K562 (cell line): ENCODE measurements around the gene CUEDC2. TPM values are rescaled to one million over a fixed set of nuclear protein-coding genes. Genes with fewer than 3 reads are reported as not detected.

ENCODE experiments used
- AFF1 ChIP-seq, 2 experiments: fragments of 450-650 bp; IDR thresholded peaks; 2 replicates each; pipeline ENCODE4 v1.6.1; 2018; ENCODE audit warnings: mild to moderate bottlenecking in 2 of 2, low read depth in 1 of 2; ENCODE audit not compliant: partially characterized antibody in 2 of 2
- E4F1 ChIP-seq: fragments of 250-450 bp; sonication (Bioruptor Pico); IDR thresholded peaks from 2 replicates; pipeline ENCODE4 v1.5.0; 2021; ENCODE audit warnings: mild to moderate bottlenecking, borderline replicate concordance
- HCFC1 ChIP-seq: IDR thresholded peaks from 2 replicates; pipeline ENCODE4 v1.6.1; 2012; ENCODE audit warnings: low read depth, low read length, improper control_type of control experiment
- HEY1 ChIP-seq: fragments of 250-450 bp; sonication (Bioruptor Pico); IDR thresholded peaks from 2 replicates; pipeline ENCODE4 v1.5.0; 2020; ENCODE audit warnings: mild to moderate bottlenecking, moderate library complexity, borderline replicate concordance
- ILF3 ChIP-seq: fragments of 450-650 bp; IDR thresholded peaks from 2 replicates; pipeline ENCODE4 v1.6.1; 2018; ENCODE audit warnings: antibody characterized with exemption, mild to moderate bottlenecking, moderate library complexity, borderline replicate concordance
- KDM5B ChIP-seq: fragments of 200-600 bp; sonication (generic); IDR thresholded peaks from 2 replicates; pipeline ENCODE4 v1.6.1; 2012; ENCODE audit warnings: low read depth, mild to moderate bottlenecking, moderate library complexity, low read length, control low read depth, inconsistent platforms; ENCODE audit not compliant: insufficient replicate concordance
- NCOA6 ChIP-seq: fragments of 450-650 bp; IDR thresholded peaks from 2 replicates; pipeline ENCODE4 v1.6.1; 2017; ENCODE audit warnings: mild to moderate bottlenecking
- NCOR1 ChIP-seq: fragments of 450-650 bp; IDR thresholded peaks from 2 replicates; pipeline ENCODE4 v1.6.1; 2016; ENCODE audit warnings: mild to moderate bottlenecking, moderate library complexity
- NRF1 ChIP-seq, 2 experiments: fragments of 450-650 bp; IDR thresholded peaks in 1 of 2; conservative IDR thresholded peaks in 1 of 2; 2 replicates each; pipeline ENCODE4 v1.6.1; 2014; ENCODE audit warnings: mild to moderate bottlenecking in 2 of 2
- POLR2G ChIP-seq: fragments of 200-400 bp; formaldehyde crosslinking; IDR thresholded peaks from 2 replicates; pipeline ENCODE4 v1.6.1; 2017; ENCODE audit warnings: low read depth, mild to moderate bottlenecking, antibody characterized with exemption, low read length, moderate library complexity
- RFX5 ChIP-seq: IDR thresholded peaks from 2 replicates; pipeline ENCODE4 v1.6.1; 2011; ENCODE audit warnings: low read depth, mild to moderate bottlenecking, improper control_type of control experiment, low read length
- RHOXF2B ChIP-seq: fragments of 250-450 bp; sonication (Bioruptor Pico); conservative IDR thresholded peaks from 2 replicates; pipeline ENCODE4 v1.5.1; 2021
- SMAD2 ChIP-seq: fragments of 150-350 bp; IDR thresholded peaks from 2 replicates; pipeline ENCODE4 v1.6.1; 2014; ENCODE audit warnings: low read depth, mild to moderate bottlenecking, low read length
- SMAD4 ChIP-seq: fragments of 250-450 bp; sonication (Bioruptor Pico); conservative IDR thresholded peaks from 2 replicates; pipeline ENCODE4 v1.8.0; 2021; ENCODE audit warnings: inconsistent platforms, mild to moderate bottlenecking, moderate library complexity
- ZBTB9 ChIP-seq: fragments of 450-650 bp; formaldehyde crosslinking; IDR thresholded peaks from 2 replicates; pipeline ENCODE4 v1.4.0; 2020; ENCODE audit warnings: mild to moderate bottlenecking, moderate library complexity
- ZKSCAN3 ChIP-seq: fragments of 250-450 bp; sonication (Bioruptor Pico); IDR thresholded peaks from 2 replicates; pipeline ENCODE4 v1.4.0; 2020
- ZNF583 ChIP-seq: fragments of 250-450 bp; sonication (Bioruptor Pico); IDR thresholded peaks from 2 replicates; pipeline ENCODE4 v1.4.0; 2020
- ZNF764 ChIP-seq: fragments of 250-450 bp; sonication (Bioruptor Pico); IDR thresholded peaks from 2 replicates; pipeline ENCODE4 v1.4.0; 2020; ENCODE audit warnings: low read depth, mild to moderate bottlenecking, moderate library complexity
- ZNF785 ChIP-seq: fragments of 250-450 bp; sonication (Bioruptor Pico); IDR thresholded peaks from 2 replicates; pipeline ENCODE4 v1.4.0; 2020; ENCODE audit warnings: mild to moderate bottlenecking
- polyA plus RNA-seq, 8 experiments: library from polyadenylated mRNA; depleted of rRNA in 4 of 8; stranded (reverse) in 5 of 8; unstranded in 3 of 8; fragments of >200 nt; fragmentation: Nextera tagmentation in 2 of 8; fragmentation: Illumina TruSeq in 1 of 8; extraction: Ambion mirVana in 2 of 8; extraction: Trizol in 1 of 8; gene quantifications; 2 replicates each; pipeline versions ENCODE4 v1.2.1 to v1.2.3, GENCODE V29; 2011 to 2014; ENCODE audit warnings: inconsistent platforms in 1 of 8, missing spikeins in 1 of 8
- total RNA-seq, 7 experiments: library from RNA; depleted of rRNA in 6 of 7; stranded (reverse); fragments of >200 nt in 6 of 7; fragmentation: Illumina TruSeq in 2 of 7; extraction: Trizol in 2 of 7; gene quantifications; 2 replicates each; pipeline versions ENCODE4 v1.2.1 to v1.2.3, GENCODE V29; 2011 to 2021; ENCODE audit warnings: low replicate concordance in 1 of 7

The CUEDC2 gene
- total and polyA plus RNA-seq, 9 of the 15 experiments (the other 6 are each of a cell fraction or from before 2014, with no cell fraction given): 8.5 to 48.9 (median 27.4) TPM

GRCh38 chr10:102461187-102462054 is 29.0 kb upstream of the CUEDC2 start (continued):
- TF ChIP-seq E4F1 (no peak), NCOR1 (no peak), NRF1 (conservative IDR thresholded peaks at IDR 0.05 in 1 of 2, IDR thresholded peaks at IDR 0.05 in 1 of 2) (peak; percentile 95), ZNF764 (CRISPR knock-in tag) (no peak), RFX5 (no peak), HEY1 (CRISPR knock-in tag) (no peak), ZBTB9 (no peak), ZNF785 (CRISPR knock-in tag) (no peak), ZNF583 (no peak), KDM5B (peak; percentile 37), SMAD2 (no peak), HCFC1 (peak; percentile 92), SMAD4 (CRISPR knock-in tag) (peak; percentile 47), NCOA6 (no peak), ILF3 (no peak), ZKSCAN3 (no peak), RHOXF2B (no peak), POLR2G (peak; percentile 89), AFF1 (IDR thresholded peaks at IDR 0.05; ENCODE audit: low read depth in 1 of 2, partially characterized antibody in 2 of 2) (no peak)
